HG03575 (cell line): ENCODE data around the gene PRB2.
"Not testable (repeated sequence)": the region's sequence is repeated elsewhere in the genome, so short reads cannot be mapped to it uniquely, and the experiment has no call there.

Experiments
- ATAC-seq: cut with Tn5 transposase; IDR thresholded peaks from one replicate; pipeline ENCODE4 v1.9.1; 2021; ENCODE audit not compliant: unreplicated experiment, insufficient number of reproducible peaks, low FRiP score; ENCODE audit errors: extremely low read depth

The PRB2 gene

DNA sequence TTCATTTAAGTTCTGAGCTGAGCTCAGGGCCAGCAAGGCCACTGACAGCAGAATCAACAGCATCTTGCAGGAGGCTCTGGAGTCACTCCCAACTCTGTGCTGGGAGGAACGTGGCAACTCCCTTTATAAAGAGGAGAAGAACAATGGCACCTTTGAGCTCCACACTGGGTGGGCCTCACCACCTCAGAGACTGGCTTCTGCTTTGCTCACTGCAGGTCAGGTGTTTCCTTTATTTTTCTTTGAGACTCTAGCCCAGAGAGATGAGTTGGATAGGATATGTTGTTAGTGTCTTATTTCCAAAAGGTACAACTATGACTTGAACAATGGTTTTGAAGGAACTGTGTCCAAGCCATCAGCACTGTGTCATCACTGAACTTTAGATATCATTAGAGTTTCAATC is at the start of gene PRB2:
TSS of gene PRB2 (minus strand) at position 101 of the 400 bp plus-strand sequence. CDS start at position 63, 38 bp downstream.
- ATAC-seq, result not testable (repeated sequence)

- no peak for ATAC-seq
Measured at GRCh38 chr12:11437966-11438365, 42.6 kb upstream of the PRB2 start.

GRCh38 chr12:11433664-11434063 is 38.3 kb upstream of the PRB2 start:
- no peak for ATAC-seq

GRCh38 chr12:11431486-11431885 is 36.1 kb upstream of the PRB2 start:
- no peak for ATAC-seq

GRCh38 chr12:11427341-11427740 is 32.0 kb upstream of the PRB2 start:
- ATAC-seq, result no peak

- ATAC-seq, result no peak
Measured at GRCh38 chr12:11412731-11413130, 17.4 kb upstream of the PRB2 start.

DNA sequence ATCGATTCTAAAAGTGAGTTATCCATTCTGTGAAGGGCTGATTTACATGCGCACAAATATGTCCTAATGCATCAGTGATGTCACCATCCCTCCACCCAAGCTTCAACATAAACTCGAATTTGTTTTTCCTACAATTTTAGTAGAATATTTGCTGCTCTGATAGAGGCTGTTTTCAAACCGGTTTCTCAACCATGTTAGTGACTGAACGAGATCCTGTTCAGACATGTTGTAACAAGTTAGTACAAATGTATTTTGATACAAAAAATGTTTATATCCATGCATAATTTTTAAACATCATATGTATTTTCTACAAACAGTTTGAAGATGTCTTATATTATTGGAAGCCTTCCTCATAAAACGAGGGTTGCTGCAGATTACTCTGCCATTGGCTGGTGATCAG is 12.7 kb upstream of the PRB2 start:
- no peak for ATAC-seq

GRCh38 chr12:11397366-11397765 is 2.0 kb upstream of the PRB2 start:
- no peak for ATAC-seq

DNA sequence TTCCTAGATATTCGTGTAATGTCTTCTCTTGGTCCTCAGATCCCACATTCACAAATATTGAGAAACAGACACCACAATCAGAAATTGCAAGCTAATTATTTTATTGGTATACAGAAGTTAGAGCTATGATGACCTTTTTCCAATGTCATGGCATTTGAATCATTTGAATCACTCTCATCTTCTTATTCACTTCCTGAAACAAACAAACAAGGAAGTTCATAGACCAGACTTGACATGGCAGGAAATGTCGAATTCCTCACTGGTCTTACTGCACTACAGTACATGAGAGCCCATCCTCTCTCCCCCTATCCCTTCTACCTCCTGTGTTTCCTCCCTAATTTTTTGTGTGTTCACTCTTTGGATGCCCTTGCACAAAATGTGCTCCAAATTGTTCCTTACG is 3.9 kb downstream of the PRB2 start:
- ATAC-seq, result not testable (repeated sequence)

GRCh38 chr12:11377420-11377819 is 17.9 kb downstream of the PRB2 start:
- not testable (repeated sequence) for ATAC-seq

DNA sequence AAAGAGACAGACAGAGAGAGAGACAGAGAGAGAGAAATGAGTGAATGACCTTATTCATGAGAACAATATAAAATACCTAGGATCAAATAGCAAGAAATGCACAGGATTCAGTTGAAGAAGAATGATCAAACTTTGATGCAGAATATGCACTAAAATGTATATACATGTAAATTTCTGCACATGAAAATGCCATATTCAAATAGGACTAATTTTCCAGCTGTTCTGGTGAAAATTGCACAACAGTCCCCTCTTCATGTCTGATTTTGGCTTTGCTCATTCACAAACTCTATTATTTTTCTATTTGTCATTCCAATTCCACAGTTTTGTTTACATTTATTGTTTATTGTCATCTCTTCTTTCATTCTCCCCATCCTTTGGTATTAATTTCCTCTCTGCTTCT is 34.2 kb downstream of the PRB2 start:
- no peak for ATAC-seq

GRCh38 chr12:11360205-11360883 is 35.0 kb downstream of the PRB2 start:
- ATAC-seq, result not testable (repeated sequence)

- not testable (repeated sequence) for ATAC-seq
Measured at GRCh38 chr12:11351736-11352135, 43.6 kb downstream of the PRB2 start.

GRCh38 chr12:11348439-11348838 is 46.9 kb downstream of the PRB2 start:
- ATAC-seq, result no peak

GRCh38 chr12:11347810-11348209 is 47.6 kb downstream of the PRB2 start:
- ATAC-seq, result no peak

GRCh38 chr12:11344500-11344899 is 50.9 kb downstream of the PRB2 start:
- no peak for ATAC-seq
